Measurements from ENCODE around the gene LONP1.
"Not testable (repeated sequence)": the region's sequence is repeated elsewhere in the genome, so short reads cannot be mapped to it uniquely, and the experiment has no call there.

The LONP1 gene

GRCh38 chr19:5692723-5693194 is 27.2 kb downstream of the LONP1 start:
- DNase-seq (ENCODE audit: low spot score) = no peak

GRCh38 chr19:5691822-5692722 is 27.9 kb downstream of the LONP1 start:
- no peak for DNase-seq (ENCODE audit: low spot score)

GRCh38 chr19:5690955-5691821 is 28.8 kb downstream of the LONP1 start:
- DNase-seq (ENCODE audit: low spot score) = peak; percentile 80

GRCh38 chr19:5690125-5690954 is 29.6 kb downstream of the LONP1 start, which contains the start of gene RPL36:
TSS of gene RPL36 (plus strand) at chr19:5690295. CDS start at chr19:5690508, 213 bp downstream.
- peak; percentile 100 for DNase-seq (ENCODE audit: low spot score)

GRCh38 chr19:5688262-5688881 is 31.6 kb downstream of the LONP1 start:
- not testable (repeated sequence) for DNase-seq (ENCODE audit: low spot score)

GRCh38 chr19:5687360-5688198 is 32.4 kb downstream of the LONP1 start:
- DNase-seq (ENCODE audit: low spot score) = no peak

GRCh38 chr19:5686647-5687359 is 33.1 kb downstream of the LONP1 start:
- DNase-seq (ENCODE audit: low spot score) = peak; percentile 97

GRCh38 chr19:5686326-5686646 is 33.7 kb downstream of the LONP1 start:
- DNase-seq (ENCODE audit: low spot score) = no peak

GRCh38 chr19:5684694-5685430 is 35.1 kb downstream of the LONP1 start:
- DNase-seq (ENCODE audit: low spot score) = no peak

GRCh38 chr19:5683177-5683886 is 36.6 kb downstream of the LONP1 start:
- DNase-seq (ENCODE audit: low spot score) = peak; percentile 37

GRCh38 chr19:5682107-5682482 is 37.9 kb downstream of the LONP1 start:
- peak; percentile 54 for DNase-seq (ENCODE audit: low spot score)

GRCh38 chr19:5681391-5682106 is 38.4 kb downstream of the LONP1 start:
- DNase-seq (ENCODE audit: low spot score) = peak; percentile 60

GRCh38 chr19:5680437-5681368 is 39.2 kb downstream of the LONP1 start, which contains the start of the genes HSD11B1L and MICOS13:
TSS of gene HSD11B1L (plus strand) at chr19:5681027. CDS start at chr19:5684833, 3,806 bp downstream.
TSS of gene MICOS13 (minus strand) at chr19:5680516. CDS start at chr19:5680486, 30 bp downstream.
- peak; percentile 98 for DNase-seq (ENCODE audit: low spot score)

GRCh38 chr19:5680084-5680436 is 39.9 kb downstream of the LONP1 start:
- no peak for DNase-seq (ENCODE audit: low spot score)

GRCh38 chr19:5679289-5680083 is 40.5 kb downstream of the LONP1 start:
- peak; percentile 57 for DNase-seq (ENCODE audit: low spot score)
